SIG-M5 treated with dmso at 0.1 percent for 504 hours (cell line): Measurements from ENCODE around the gene NFIB.

Experiments used
- DNase-seq: peaks from one replicate; lab custom pipeline; 2025; ENCODE audit not compliant: unreplicated experiment; lab: John Stamatoyannopoulos, UW

NFIB gene

GRCh38 chr9:14313951-14314423 lies at the start of gene NFIB:
TSS of gene NFIB (minus strand) at chr9:14314141. CDS start at chr9:14313511, 630 bp downstream.
- no peak for DNase-seq

GRCh38 chr9:14362175-14362574 lies 48.2 kb upstream of the NFIB start:
- no peak for DNase-seq

GRCh38 chr9:14361074-14361473 lies 47.1 kb upstream of the NFIB start:
- DNase-seq, result no peak

GRCh38 chr9:14358523-14358922 lies 44.6 kb upstream of the NFIB start:
- no peak for DNase-seq

- no peak for DNase-seq
Observed at GRCh38 chr9:14356351-14357265, 42.7 kb upstream of the NFIB start.

- DNase-seq, result no peak
Observed at GRCh38 chr9:14354201-14354600, 40.3 kb upstream of the NFIB start.

GRCh38 chr9:14353222-14354056 lies 39.5 kb upstream of the NFIB start:
- DNase-seq, result peak; percentile 49

- DNase-seq, result no peak
Observed at GRCh38 chr9:14352503-14352902, 38.6 kb upstream of the NFIB start.

- DNase-seq, result no peak
Observed at GRCh38 chr9:14351221-14351836, 37.4 kb upstream of the NFIB start.

GRCh38 chr9:14350754-14351153 lies 36.8 kb upstream of the NFIB start:
- no peak for DNase-seq

GRCh38 chr9:14350349-14350728 lies 36.4 kb upstream of the NFIB start:
- DNase-seq, result no peak

GRCh38 chr9:14349447-14350348 lies 35.8 kb upstream of the NFIB start:
- no peak for DNase-seq

- no peak for DNase-seq
Observed at GRCh38 chr9:14349146-14349446, 35.2 kb upstream of the NFIB start.

- DNase-seq, result no peak
Observed at GRCh38 chr9:14348373-14349145, 34.6 kb upstream of the NFIB start.

GRCh38 chr9:14348123-14348372 lies 34.1 kb upstream of the NFIB start:
- no peak for DNase-seq

GRCh38 chr9:14347406-14348122 lies 33.6 kb upstream of the NFIB start:
- DNase-seq, result no peak

GRCh38 chr9:14346811-14347405 lies 33.0 kb upstream of the NFIB start:
- DNase-seq, result no peak

- no peak for DNase-seq
Observed at GRCh38 chr9:14346231-14346791, 32.4 kb upstream of the NFIB start.
